Caco-2 (cell line): ENCODE results near the gene PSMB8. TPM values are rescaled to one million over a fixed set of nuclear protein-coding genes. Genes with fewer than 3 reads are reported as not detected.

ENCODE experiments used
- BruUV-seq: library from RNA; stranded (reverse); fragments of 400-500 nt; replicated peaks from 2 replicates; lab custom pipeline; 2021; lab: Mats Ljungman, UMichigan
- CTCF ChIA-PET: fragments of 300-600 bp; sonication (Branson Sonifier 250); formaldehyde crosslinking; loops from one replicate; lab custom pipeline; 2022; ENCODE audit warnings: antibody characterized with exemption; lab: Charles Lee
- POLR2A ChIA-PET: fragments of 300-600 bp; sonication (Branson Sonifier 250); formaldehyde crosslinking; loops from one replicate; lab custom pipeline; 2022; ENCODE audit warnings: antibody characterized with exemption; lab: Charles Lee
- DNase-seq, 2 experiments: peaks; one replicate each; pipeline versions ENCODE4 v3.0.0 to v3.0.0-alpha.2; 2020 to 2022
- H3K27me3 ChIP-seq: replicated peaks from 2 replicates; pipeline ENCODE4 v1.6.0; 2011; ENCODE audit warnings: low read length; ENCODE audit not compliant: control insufficient read depth, insufficient read depth
- H3K36me3 ChIP-seq: 2 replicates; pipeline ENCODE4 v1.5.1; 2011; ENCODE audit warnings: low read length; ENCODE audit not compliant: control insufficient read depth, insufficient read depth
- H3K4me1 ChIP-seq: fragments of 250-450 bp; sonication (Bioruptor Pico); 2 replicates; pipeline ENCODE4 v1.5.1; 2020; ENCODE audit warnings: mild to moderate bottlenecking
- H3K4me3 ChIP-seq: 2 replicates; pipeline ENCODE4 v1.5.1; 2011; ENCODE audit warnings: low read depth, mild to moderate bottlenecking, control low read depth, low read length
- H3K9me3 ChIP-seq: fragments of 250-450 bp; sonication (Bioruptor Pico); 2 replicates; pipeline ENCODE4 v1.5.1; 2020; ENCODE audit warnings: mild to moderate bottlenecking, moderate library complexity
- H3K27ac Mint-ChIP-seq: one replicate; pipeline ENCODE4 v1.8.0; 2022; ENCODE audit warnings: mixed read lengths; ENCODE audit not compliant: unreplicated experiment
- H3K27me3 Mint-ChIP-seq: one replicate; pipeline ENCODE4 v1.8.0; 2022; ENCODE audit warnings: mixed read lengths; ENCODE audit not compliant: insufficient read depth, unreplicated experiment
- H3K36me3 Mint-ChIP-seq: one replicate; pipeline ENCODE4 v1.8.0; 2022; ENCODE audit warnings: mild to moderate bottlenecking, mixed read lengths; ENCODE audit not compliant: insufficient read depth, unreplicated experiment
- H3K4me1 Mint-ChIP-seq: one replicate; pipeline ENCODE4 v1.8.0; 2022; ENCODE audit warnings: low read depth, mixed read lengths; ENCODE audit not compliant: unreplicated experiment
- H3K4me3 Mint-ChIP-seq: one replicate; pipeline ENCODE4 v1.8.0; 2022; ENCODE audit warnings: mild to moderate bottlenecking, moderate library complexity, mixed read lengths; ENCODE audit not compliant: unreplicated experiment
- H3K9me3 Mint-ChIP-seq: one replicate; pipeline ENCODE4 v1.8.0; 2022; ENCODE audit warnings: mixed read lengths; ENCODE audit not compliant: unreplicated experiment
- intact Hi-C: fragments of 100-400 bp; cut with micrococcal nuclease; formaldehyde crosslinking; loops from one replicate; pipeline ENCODE4 v1.10.0; 2022; ENCODE audit not compliant: unreplicated experiment
- total RNA-seq: library from RNA; stranded (reverse); gene quantifications from 2 replicates; pipeline ENCODE4 v1.2.3, GENCODE V29; 2022
- TF ChIP-seq, protein P1 (sequence below), 2 experiments: fragments of 200-600 bp in 1 of 2; IDR thresholded peaks; 1 replicate in 1 of 2; 2 replicates in 1 of 2; pipeline versions ENCODE4 v1.5.1 to v1.8.0; 2011 to 2022; ENCODE audit warnings: antibody characterized with exemption in 1 of 2, control low read depth in 1 of 2, inconsistent platforms in 1 of 2, low read depth in 1 of 2, low read length in 1 of 2, mild to moderate bottlenecking in 1 of 2, moderate library complexity in 1 of 2; ENCODE audit not compliant: insufficient read depth in 1 of 2, severe bottlenecking in 1 of 2, unreplicated experiment in 1 of 2

The PSMB8 gene
- total RNA-seq, 1 experiment from 2014 or later: 3.7 TPM

DNA sequence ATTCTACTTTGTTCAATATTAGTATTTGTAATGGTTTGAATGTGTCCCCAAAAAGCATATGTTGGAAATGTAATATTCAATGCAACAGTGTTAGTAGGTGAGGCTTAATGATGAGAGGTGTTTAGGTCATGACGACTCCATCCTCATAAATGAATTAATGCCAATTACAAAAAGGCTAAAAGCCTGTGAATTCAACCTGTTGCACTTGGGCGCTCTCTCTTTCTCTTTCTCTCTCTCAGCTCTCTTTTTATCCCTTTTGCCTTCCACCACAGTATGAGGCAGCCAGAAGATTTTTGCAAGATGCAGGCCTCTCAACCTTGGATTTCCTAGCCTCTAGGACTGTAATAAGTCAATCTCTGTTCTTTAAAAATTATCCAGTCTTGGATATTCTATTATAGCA lies 44.7 kb upstream of the PSMB8 start:
- TF ChIP-seq, protein P1, sequence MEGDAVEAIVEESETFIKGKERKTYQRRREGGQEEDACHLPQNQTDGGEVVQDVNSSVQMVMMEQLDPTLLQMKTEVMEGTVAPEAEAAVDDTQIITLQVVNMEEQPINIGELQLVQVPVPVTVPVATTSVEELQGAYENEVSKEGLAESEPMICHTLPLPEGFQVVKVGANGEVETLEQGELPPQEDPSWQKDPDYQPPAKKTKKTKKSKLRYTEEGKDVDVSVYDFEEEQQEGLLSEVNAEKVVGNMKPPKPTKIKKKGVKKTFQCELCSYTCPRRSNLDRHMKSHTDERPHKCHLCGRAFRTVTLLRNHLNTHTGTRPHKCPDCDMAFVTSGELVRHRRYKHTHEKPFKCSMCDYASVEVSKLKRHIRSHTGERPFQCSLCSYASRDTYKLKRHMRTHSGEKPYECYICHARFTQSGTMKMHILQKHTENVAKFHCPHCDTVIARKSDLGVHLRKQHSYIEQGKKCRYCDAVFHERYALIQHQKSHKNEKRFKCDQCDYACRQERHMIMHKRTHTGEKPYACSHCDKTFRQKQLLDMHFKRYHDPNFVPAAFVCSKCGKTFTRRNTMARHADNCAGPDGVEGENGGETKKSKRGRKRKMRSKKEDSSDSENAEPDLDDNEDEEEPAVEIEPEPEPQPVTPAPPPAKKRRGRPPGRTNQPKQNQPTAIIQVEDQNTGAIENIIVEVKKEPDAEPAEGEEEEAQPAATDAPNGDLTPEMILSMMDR (IDR thresholded peaks at IDR 0.05; ENCODE audit: insufficient read depth in 1 of 2, low read depth in 1 of 2, low read length in 1 of 2, severe bottlenecking in 1 of 2, unreplicated experiment in 1 of 2): no peak
- Mint-ChIP-seq H3K4me1 (no peaks in the 10 kb centered on the region), H3K27ac (no peak overlapping the region), H3K27me3 (peaks cover 7% of the 10 kb centered on the region), H3K4me3 (no peak overlapping the region), H3K9me3 (no peaks in the 10 kb centered on the region), H3K36me3 (no peaks in the 10 kb centered on the region)
- no peak for DNase-seq
- Histone ChIP-seq H3K4me1 (no peaks in the 10 kb centered on the region), H3K9me3 (no peaks in the 10 kb centered on the region), H3K36me3 (no peaks in the 10 kb centered on the region), H3K27me3 (no peaks in the 10 kb centered on the region), H3K4me3 (no peak overlapping the region)
- ChIA-PET CTCF (no interaction called here), POLR2A (no interaction called here)
- BruUV-seq: no TSS peak
- intact Hi-C loops: no loop called here

DNA sequence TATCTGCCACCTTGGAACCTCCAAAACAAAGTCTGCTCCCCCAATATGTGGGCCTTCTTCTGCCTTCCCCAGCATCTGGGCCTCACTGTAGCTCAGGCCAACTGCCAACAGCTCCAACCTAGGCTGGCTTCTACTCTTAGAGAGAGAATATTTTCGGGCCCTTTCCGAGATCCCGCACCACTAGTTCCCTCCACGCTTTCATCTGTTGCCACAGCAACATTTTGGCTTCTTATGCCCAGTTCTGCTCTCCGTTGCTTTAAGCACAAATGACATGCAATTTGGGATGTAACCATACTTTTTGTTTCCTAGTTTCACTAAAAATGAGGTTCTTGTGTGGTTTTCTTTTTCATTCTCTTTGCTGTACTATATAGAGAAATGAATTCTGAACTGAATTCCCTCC lies 43.8 kb upstream of the PSMB8 start:
- H3K27ac Mint-ChIP-seq: no peak overlapping the region
- intact Hi-C loops: no loop called here
- peaks cover 7% of the 10 kb centered on the region for H3K27me3 Mint-ChIP-seq
- no peak for DNase-seq
- POLR2A ChIA-PET: no interaction called here
- Histone ChIP-seq H3K36me3 (no peaks in the 10 kb centered on the region), H3K4me3 (no peak overlapping the region), H3K4me1 (no peaks in the 10 kb centered on the region), H3K27me3 (no peaks in the 10 kb centered on the region), H3K9me3 (no peaks in the 10 kb centered on the region)
- TF ChIP-seq, protein P1 (IDR thresholded peaks at IDR 0.05; ENCODE audit: insufficient read depth in 1 of 2, low read depth in 1 of 2, low read length in 1 of 2, severe bottlenecking in 1 of 2, unreplicated experiment in 1 of 2): no peak
- BruUV-seq: no TSS peak
- no peaks in the 10 kb centered on the region for H3K9me3 Mint-ChIP-seq
- no peaks in the 10 kb centered on the region for H3K4me1 Mint-ChIP-seq
- H3K4me3 Mint-ChIP-seq: no peak overlapping the region
- CTCF ChIA-PET: no interaction called here
- H3K36me3 Mint-ChIP-seq: no peaks in the 10 kb centered on the region

DNA sequence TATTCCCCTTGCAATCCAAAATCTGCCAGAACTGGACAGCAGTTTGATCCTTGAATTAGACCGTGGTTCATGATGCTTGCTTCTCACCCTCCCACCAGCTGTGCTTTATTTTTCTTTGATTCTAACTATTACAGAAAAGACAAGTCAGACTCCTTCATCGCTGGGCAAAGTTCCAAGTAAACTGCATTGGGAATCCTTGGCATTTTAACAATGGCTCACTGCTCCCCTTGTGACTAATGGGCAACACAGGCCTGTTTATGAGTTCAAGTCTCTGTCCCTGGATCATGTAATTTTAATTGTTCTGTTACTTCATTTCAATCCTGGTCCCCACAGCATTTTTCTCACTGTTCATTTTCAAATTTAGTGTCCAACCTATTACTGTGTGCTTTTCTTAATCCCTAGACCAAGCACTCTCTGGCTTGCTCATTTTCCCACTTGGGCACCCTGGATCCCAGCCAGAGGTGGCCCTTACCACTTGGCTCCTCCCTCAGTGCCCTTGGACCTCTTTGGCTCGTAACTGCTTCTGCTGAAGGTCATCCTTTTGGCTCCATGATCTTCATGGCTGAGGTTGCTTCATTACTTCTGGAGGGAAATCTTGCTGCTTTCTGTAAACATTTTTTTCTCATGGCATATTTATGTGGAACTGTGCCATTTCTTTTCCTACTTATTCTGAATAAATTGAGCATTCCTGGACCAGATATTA lies 43.0 kb upstream of the PSMB8 start:
- Histone ChIP-seq H3K36me3 (no peaks in the 10 kb centered on the region), H3K4me3 (no peak overlapping the region), H3K27me3 (no peaks in the 10 kb centered on the region), H3K4me1 (no peaks in the 10 kb centered on the region), H3K9me3 (no peaks in the 10 kb centered on the region)
- Mint-ChIP-seq H3K4me3 (no peak overlapping the region), H3K27ac (no peak overlapping the region), H3K36me3 (no peaks in the 10 kb centered on the region), H3K9me3 (no peaks in the 10 kb centered on the region), H3K4me1 (no peaks in the 10 kb centered on the region), H3K27me3 (peaks cover 7% of the 10 kb centered on the region)
- ChIA-PET CTCF (interaction anchor here (1.0 to 1.7 kb wide), 3 partner anchors 62 to 98 kb away, joined by 3 to 6 read pairs (median 5); partner anchors contain the start of gene HLA-DMA), POLR2A (no interaction called here)
- intact Hi-C loops: no loop called here
- no peak for DNase-seq
- TF ChIP-seq, protein P1 (IDR thresholded peaks at IDR 0.05; ENCODE audit: insufficient read depth in 1 of 2, low read depth in 1 of 2, low read length in 1 of 2, severe bottlenecking in 1 of 2, unreplicated experiment in 1 of 2): no peak
- BruUV-seq: no TSS peak
